Activated CD4-positive, alpha-beta memory T cell treated with anti-CD3 and anti-CD28 coated beads, Interleukin-2, amount 10 ng/mL, durations not matched to agents 7 days and 5 days (primary cell): ENCODE results near the gene PRKAB1. TPM values are rescaled to one million over a fixed set of nuclear protein-coding genes. Genes with fewer than 3 reads are reported as not detected.
A peak's percentile ranks its signal among the peaks of the same experiment; 100 is the strongest.
"Not testable (repeated sequence)": the region's sequence is repeated elsewhere in the genome, so short reads cannot be mapped to it uniquely, and the experiment has no call there.

ENCODE experiments used
- CTCF ChIA-PET: fragments of 350-600 bp; sonication (Branson Sonifier 250); formaldehyde crosslinking; loops from one replicate; lab custom pipeline; 2021; ENCODE audit warnings: antibody characterized with exemption, inconsistent platforms; lab: Charles Lee
- POLR2A ChIA-PET: fragments of 350-600 bp; sonication (Branson Sonifier 250); formaldehyde crosslinking; loops from one replicate; lab custom pipeline; 2021; ENCODE audit warnings: antibody characterized with exemption; lab: Charles Lee
- DNase-seq: peaks from one replicate; pipeline ENCODE4 v3.0.0-alpha.2; 2020
- H3K27ac Mint-ChIP-seq: one replicate; pipeline ENCODE4 v1.8.0; 2021; ENCODE audit warnings: mild to moderate bottlenecking, mixed read lengths
- H3K27me3 Mint-ChIP-seq: one replicate; pipeline ENCODE4 v1.8.0; 2021; ENCODE audit warnings: mixed read lengths
- H3K36me3 Mint-ChIP-seq: one replicate; pipeline ENCODE4 v1.8.0; 2021; ENCODE audit warnings: low read depth, mixed read lengths
- H3K4me1 Mint-ChIP-seq: one replicate; pipeline ENCODE4 v1.8.0; 2021; ENCODE audit warnings: mixed read lengths
- H3K4me3 Mint-ChIP-seq: one replicate; pipeline ENCODE4 v1.8.0; 2021; ENCODE audit warnings: mild to moderate bottlenecking, mixed read lengths
- H3K9me3 Mint-ChIP-seq: one replicate; pipeline ENCODE4 v1.8.0; 2021; ENCODE audit warnings: mixed read lengths
- total RNA-seq, 2 experiments: library from RNA; stranded (reverse); gene quantifications; one replicate each; pipeline ENCODE4 v1.2.3, GENCODE V29; 2021

The PRKAB1 gene, protein sequence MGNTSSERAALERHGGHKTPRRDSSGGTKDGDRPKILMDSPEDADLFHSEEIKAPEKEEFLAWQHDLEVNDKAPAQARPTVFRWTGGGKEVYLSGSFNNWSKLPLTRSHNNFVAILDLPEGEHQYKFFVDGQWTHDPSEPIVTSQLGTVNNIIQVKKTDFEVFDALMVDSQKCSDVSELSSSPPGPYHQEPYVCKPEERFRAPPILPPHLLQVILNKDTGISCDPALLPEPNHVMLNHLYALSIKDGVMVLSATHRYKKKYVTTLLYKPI
- 10 to 100 TPM; 37.5 to 39.8 TPM for total RNA-seq

DNA sequence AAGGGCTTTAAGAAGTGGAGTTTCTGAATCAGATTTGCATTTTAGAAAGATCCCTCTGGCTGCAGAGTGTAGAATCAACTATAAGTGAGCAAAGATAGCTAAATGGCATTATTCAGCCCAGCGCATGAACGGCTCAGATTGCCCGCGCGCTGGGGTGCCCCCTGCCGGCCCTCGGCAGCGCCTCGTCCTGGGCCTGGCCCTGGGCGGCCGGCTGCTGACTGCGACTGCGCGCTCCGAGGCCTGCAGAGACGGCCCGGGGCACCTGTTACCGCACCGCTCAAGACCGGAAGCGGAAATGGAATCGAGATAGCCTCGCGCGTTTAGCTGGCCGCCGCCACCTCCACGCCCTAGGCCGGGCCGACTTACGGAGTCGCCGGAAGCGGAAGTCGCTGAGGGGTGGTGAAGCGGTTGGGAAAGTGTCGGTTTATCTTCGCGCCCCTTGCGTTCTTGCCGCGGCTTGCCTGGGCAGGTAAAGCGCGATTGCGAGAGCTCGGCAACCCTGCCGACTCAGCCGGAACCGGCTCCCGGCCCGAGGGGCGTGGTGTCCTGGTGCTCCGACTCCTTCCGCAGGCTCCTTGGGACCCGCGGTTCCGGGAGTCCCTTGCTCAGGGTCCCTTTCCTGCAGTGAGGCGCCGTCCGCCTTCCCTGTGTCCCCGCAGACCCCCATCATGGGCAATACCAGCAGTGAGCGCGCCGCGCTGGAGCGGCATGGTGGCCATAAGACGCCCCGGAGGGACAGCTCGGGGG, at the start of gene PRKAB1:
Gene PRKAB1, plus strand, starts transcription at position 557 of the 747 bp plus-strand sequence. Its CDS starts 112 bp downstream, at position 669.
- H3K4me3 Mint-ChIP-seq, result peak within 1 kb of the TSS; percentile 91
- POLR2A ChIA-PET, result interaction anchor here (0.7 to 3.5 kb wide), 9 partner anchors 10 to 1292 kb away, joined by 3 to 26 read pairs (median 3); partner anchors contain the start of genes BICDL1 and RPLP0
- H3K36me3 Mint-ChIP-seq, result peaks cover 39% of the 10 kb centered on the region
- H3K27ac Mint-ChIP-seq, result peak within 1 kb of the TSS; percentile 93
- no peaks in the 10 kb centered on the region for H3K27me3 Mint-ChIP-seq
- CTCF ChIA-PET, result interaction anchor here (0.6 to 2.3 kb wide), 15 partner anchors 9 to 340 kb away, joined by 3 to 28 read pairs (median 3); no protein-coding TSS in a partner anchor
- peaks cover 56% of the 10 kb centered on the region for H3K4me1 Mint-ChIP-seq
- DNase-seq, result peak; percentile 98
- H3K9me3 Mint-ChIP-seq, result no peaks in the 10 kb centered on the region

DNA sequence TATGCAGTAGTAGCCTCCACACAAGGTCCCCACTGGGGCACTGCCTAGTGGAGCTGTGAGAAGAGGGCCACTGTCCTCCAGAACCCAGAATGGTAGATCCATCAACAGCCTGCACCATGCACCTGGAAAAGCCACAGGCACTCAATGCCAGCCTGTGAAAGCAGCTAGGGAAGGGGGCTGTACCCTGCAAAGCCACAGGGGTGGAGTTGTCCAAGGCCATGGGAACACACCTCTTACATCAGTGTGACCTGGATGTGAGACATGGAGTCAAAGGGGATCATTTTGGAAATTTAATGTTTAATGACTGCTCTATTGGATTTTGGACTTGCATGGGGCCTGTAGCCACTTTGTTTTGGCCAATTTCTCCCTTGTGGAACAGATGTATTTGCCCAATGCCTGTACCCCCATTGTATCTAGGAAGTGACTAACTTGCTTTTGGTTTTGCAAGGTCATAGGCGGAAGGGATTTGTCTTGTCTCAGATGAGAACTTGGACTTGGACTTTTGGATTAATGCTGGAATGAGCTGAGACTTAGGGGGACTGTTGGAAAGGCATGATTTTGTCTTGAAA, 49.5 kb upstream of the PRKAB1 start:
- POLR2A ChIA-PET, H3K36me3 Mint-ChIP-seq, DNase-seq, H3K4me3 Mint-ChIP-seq, H3K9me3 Mint-ChIP-seq, H3K4me1 Mint-ChIP-seq, H3K27ac Mint-ChIP-seq, CTCF ChIA-PET: not testable (repeated sequence)
- H3K27me3 Mint-ChIP-seq, result peaks cover 22% of the 10 kb centered on the region

DNA sequence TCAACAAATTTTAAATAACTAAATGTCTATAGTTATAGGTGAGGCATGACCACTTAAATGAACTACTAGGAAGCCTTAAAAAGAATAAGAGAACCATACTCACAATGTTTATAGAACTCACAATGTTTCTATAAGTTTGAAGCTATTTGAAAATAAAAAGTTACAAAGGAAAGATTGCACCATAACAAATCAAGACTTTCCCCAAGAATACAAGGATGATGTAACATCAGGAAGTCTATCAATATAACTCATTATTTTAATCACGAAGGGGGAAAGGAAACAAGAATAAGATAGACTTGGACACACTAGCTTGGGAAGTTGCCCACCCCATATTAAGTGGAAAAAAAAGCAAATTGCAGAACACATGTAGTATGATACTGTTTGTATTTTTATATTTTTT, 47.4 kb upstream of the PRKAB1 start:
- Mint-ChIP-seq H3K27me3 (peaks cover 27% of the 10 kb centered on the region), H3K27ac (no peak overlapping the region), H3K4me3 (no peak overlapping the region), H3K9me3 (peaks cover 6% of the 10 kb centered on the region), H3K36me3 (no peaks in the 10 kb centered on the region), H3K4me1 (no peaks in the 10 kb centered on the region)
- DNase-seq, result no peak
- POLR2A ChIA-PET, result no interaction called here
- CTCF ChIA-PET, result no interaction called here

DNA sequence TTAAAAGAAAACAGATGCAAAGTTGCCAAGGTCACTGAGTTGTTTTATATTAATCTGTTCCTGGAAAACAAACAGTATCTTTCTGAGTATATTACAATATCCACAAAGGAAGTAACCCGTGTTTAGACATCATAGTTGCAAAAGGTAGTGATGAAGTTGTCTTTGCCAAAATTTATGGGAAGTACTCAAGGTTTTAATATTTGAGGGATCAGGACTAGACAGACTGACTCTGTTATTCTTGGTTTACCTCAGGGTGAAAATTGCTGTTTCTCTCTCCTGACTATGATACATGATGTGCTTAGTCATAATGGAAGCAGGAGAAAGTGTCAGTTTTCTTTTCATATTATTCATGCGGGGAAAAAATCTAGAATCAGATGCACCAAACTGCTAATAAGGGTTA, 46.1 kb upstream of the PRKAB1 start:
- Mint-ChIP-seq H3K4me3 (no peak overlapping the region), H3K4me1 (no peaks in the 10 kb centered on the region), H3K27ac (no peak overlapping the region), H3K27me3 (peaks cover 32% of the 10 kb centered on the region), H3K9me3 (peaks cover 6% of the 10 kb centered on the region), H3K36me3 (no peaks in the 10 kb centered on the region)
- ChIA-PET CTCF (no interaction called here), POLR2A (no interaction called here)
- no peak for DNase-seq

DNA sequence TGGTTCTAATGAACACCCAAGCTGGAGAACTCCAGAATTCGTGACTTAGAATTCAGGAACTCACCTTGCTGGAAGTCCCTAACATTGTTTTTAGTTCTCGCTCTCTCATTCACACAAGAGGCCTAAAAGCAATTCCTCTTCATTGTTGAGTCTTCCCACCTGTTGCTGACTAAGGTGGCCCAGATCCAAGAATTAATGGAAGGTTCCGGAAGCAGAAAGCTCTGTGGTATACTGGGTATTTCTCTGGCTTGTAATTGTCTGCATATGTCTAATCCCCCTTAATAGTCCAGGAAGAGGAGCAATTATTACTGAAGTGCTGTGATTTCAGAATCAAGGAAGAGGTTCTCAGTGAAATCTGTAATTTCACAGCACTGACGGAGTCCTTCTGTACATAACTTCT, 43.0 kb upstream of the PRKAB1 start:
- no peak overlapping the region for H3K4me3 Mint-ChIP-seq
- ChIA-PET CTCF (no interaction called here), POLR2A (no interaction called here)
- no peaks in the 10 kb centered on the region for H3K36me3 Mint-ChIP-seq
- H3K27ac Mint-ChIP-seq, result no peak overlapping the region
- no peaks in the 10 kb centered on the region for H3K9me3 Mint-ChIP-seq
- H3K27me3 Mint-ChIP-seq, result peaks cover 33% of the 10 kb centered on the region
- no peaks in the 10 kb centered on the region for H3K4me1 Mint-ChIP-seq
- no peak for DNase-seq

DNA sequence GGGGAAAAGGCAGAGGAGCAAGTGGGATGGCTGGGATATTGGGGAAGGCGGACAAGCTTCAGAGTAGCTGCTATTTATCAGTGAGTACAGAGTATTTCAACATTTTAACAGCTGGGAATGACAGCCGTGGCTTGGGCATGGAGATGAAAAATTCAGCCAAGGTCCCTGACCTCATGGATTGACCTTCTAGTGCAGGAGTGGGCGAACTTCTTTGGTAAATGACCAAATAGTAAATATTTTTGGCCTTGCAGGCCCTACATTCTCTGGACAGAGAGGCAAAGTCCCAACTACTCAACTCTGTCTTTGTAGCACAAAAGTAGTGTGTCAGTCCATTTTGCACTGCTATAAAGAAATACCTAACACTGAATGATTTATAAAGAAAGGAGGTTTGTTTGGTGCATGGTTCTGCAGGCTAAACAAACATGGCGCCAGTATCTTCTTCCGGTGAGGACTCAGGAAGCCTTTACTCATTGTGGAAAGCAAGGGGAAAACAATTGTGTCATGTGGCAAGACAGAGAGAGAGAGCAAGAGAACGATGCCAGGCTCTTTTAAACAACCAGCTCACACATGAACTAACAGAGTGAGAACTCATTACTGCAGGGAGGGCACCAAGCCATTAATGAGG, 40.8 kb upstream of the PRKAB1 start:
- ChIA-PET POLR2A (no interaction called here), CTCF (no interaction called here)
- H3K4me3 Mint-ChIP-seq, result no peak overlapping the region
- no peak for DNase-seq
- no peaks in the 10 kb centered on the region for H3K9me3 Mint-ChIP-seq
- H3K36me3 Mint-ChIP-seq, result no peaks in the 10 kb centered on the region
- H3K27ac Mint-ChIP-seq, result no peak overlapping the region
- peaks cover 25% of the 10 kb centered on the region for H3K27me3 Mint-ChIP-seq
- H3K4me1 Mint-ChIP-seq, result no peaks in the 10 kb centered on the region

DNA sequence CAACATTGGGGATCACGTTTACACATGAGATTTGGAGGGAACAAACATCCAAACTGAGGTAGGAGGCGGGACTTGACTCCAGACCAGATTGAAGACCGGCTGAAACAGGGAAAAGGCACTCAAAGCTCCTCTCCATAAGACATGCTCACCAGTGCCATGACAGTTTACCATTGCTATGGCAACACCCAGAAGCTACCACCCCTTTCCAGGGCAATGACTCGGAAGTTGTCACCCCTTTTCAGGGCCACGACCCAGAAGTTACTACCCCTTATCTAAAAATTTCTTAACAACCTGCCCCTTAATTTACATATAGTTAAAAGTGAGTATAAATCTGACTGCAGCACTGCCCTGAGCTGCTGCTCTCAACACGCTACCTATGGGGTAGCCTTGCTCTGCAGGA, 40.2 kb upstream of the PRKAB1 start:
- CTCF ChIA-PET, result no interaction called here
- Mint-ChIP-seq H3K27me3 (peaks cover 24% of the 10 kb centered on the region), H3K36me3 (no peaks in the 10 kb centered on the region), H3K9me3 (no peaks in the 10 kb centered on the region), H3K4me3 (no peak overlapping the region), H3K27ac (no peak overlapping the region), H3K4me1 (no peaks in the 10 kb centered on the region)
- POLR2A ChIA-PET, result no interaction called here
- DNase-seq, result no peak

DNA sequence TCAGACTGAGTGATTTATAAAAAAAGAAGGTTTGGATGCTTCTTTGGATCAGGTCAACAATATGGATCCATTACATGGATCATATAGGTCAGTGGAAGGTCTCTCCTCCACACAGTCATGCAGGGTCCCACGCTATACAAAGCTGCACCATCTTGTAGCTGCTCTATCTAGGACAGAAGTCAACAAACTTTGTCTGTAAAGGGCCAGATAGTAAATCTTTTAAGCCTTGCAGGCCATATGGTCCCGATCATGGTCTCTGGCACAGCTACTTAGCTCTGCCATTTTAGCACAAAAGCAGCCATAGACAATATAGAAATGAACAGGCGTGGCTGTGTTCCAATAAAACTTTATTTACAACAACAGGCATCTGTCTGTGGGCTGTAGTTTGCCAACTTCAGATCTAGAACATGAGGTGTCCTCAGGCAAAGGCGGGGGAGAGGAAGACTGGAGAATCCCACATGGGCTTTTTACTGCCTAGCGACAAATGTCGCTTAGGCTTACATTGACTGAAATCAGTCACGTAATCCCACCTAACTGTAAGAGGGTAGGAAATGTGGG, 37.6 kb upstream of the PRKAB1 start:
- CTCF ChIA-PET, result no interaction called here

DNA sequence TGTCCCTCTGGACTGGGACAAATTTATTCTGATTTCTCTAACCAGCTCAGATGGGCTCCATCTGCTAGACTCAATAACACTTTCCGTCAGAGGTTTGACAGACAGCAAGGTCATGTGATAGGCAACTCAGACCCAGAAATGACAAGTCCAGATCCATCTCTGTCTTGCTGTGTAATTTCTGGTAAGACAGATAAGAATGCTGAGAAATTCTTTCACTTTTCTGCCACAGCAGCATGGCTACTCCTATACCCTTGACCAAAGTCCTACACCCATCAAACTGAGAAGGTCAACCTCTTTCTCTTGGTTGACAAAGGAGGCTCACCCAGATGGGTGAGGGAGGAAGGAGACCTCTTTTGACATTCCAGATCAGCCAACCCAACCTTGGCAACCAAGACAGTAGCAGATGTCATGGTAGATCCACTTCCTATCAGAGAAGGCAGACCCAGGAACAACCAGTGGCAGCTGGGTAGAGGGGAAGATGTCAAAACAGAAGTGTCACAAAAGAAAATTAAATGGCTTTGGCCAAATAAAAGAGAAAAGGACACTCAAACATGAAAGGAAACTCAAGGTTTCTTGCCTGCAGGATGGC, 36.9 kb upstream of the PRKAB1 start:
- H3K4me3 Mint-ChIP-seq, result no peak overlapping the region
- H3K27me3 Mint-ChIP-seq, result peaks cover 32% of the 10 kb centered on the region
- ChIA-PET POLR2A (no interaction called here), CTCF (no interaction called here)
- H3K4me1 Mint-ChIP-seq, result no peaks in the 10 kb centered on the region
- DNase-seq, result no peak
- no peaks in the 10 kb centered on the region for H3K36me3 Mint-ChIP-seq
- no peak overlapping the region for H3K27ac Mint-ChIP-seq
- H3K9me3 Mint-ChIP-seq, result no peaks in the 10 kb centered on the region

More for the DNA sequence above, 37.6 kb upstream of the PRKAB1 start:
- H3K9me3 Mint-ChIP-seq, result no peaks in the 10 kb centered on the region
- DNase-seq, result no peak
- H3K27me3 Mint-ChIP-seq, result peaks cover 26% of the 10 kb centered on the region
- POLR2A ChIA-PET, result no interaction called here
- no peaks in the 10 kb centered on the region for H3K4me1 Mint-ChIP-seq
- no peaks in the 10 kb centered on the region for H3K36me3 Mint-ChIP-seq
- no peak overlapping the region for H3K4me3 Mint-ChIP-seq
- H3K27ac Mint-ChIP-seq, result no peak overlapping the region

DNA sequence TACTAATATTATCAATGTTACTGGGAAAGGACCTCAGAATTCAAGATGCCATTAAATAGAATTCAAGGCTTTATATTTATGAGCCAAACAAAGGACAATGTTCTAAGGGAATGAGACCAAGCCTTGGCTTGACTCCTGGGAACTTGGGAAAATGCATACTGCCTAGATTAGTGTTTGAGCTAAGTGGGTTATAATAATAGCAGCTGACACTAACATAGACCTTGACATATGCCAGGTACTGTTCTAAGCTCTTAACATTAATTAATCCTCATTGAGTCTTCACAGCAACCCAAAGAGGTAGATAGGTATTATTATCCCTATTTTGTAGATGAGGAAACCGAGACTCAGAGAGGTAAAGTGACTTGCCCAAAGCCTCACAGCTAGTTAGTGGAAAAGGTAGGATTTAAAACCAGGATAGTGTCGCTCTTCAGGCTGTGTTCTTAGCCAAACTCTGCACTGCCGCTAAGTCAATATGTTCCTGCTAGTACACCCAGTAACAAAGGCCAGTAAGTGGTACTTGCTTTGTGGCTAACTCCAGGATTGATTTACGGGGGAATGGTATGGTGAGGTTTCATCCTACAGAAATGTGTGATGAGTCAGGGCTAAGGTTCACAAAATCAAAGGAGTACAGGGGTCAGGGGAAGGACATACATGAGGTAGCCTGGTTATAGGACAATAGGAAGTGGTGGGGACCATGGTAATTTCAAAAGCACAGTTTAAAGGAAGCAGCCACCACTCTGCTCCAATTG, 35.8 kb upstream of the PRKAB1 start:
- no peaks in the 10 kb centered on the region for H3K4me1 Mint-ChIP-seq
- no peaks in the 10 kb centered on the region for H3K9me3 Mint-ChIP-seq
- no peak overlapping the region for H3K4me3 Mint-ChIP-seq
- ChIA-PET CTCF (no interaction called here), POLR2A (no interaction called here)
- H3K27me3 Mint-ChIP-seq, result peaks cover 30% of the 10 kb centered on the region
- no peak overlapping the region for H3K27ac Mint-ChIP-seq
- no peaks in the 10 kb centered on the region for H3K36me3 Mint-ChIP-seq
- no peak for DNase-seq

DNA sequence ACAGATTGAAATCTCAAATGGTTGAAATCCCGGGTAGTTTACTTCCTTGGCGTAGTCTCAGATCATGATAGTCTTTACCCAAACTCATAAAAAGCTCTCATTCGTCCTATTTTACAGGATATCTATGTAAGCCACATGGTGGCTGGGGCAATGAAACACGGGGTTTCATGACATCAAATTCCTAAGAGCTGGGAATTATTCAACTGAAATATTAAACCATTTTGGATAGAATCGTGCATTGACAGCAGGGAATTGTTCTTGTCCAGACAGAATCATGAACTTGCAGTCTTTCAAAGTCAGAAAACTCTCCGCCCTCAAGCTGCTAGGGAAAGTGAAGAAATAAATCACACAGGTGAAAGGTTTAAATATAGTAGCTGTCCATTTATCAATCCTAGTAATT, 33.2 kb upstream of the PRKAB1 start:
- CTCF ChIA-PET, result interaction anchor here (0.7 to 0.9 kb wide), 2 partner anchors 8 to 12 kb away, joined by 3 read pairs; no protein-coding TSS in a partner anchor
- H3K36me3 Mint-ChIP-seq, result no peaks in the 10 kb centered on the region
- H3K9me3 Mint-ChIP-seq, result no peaks in the 10 kb centered on the region
- H3K27ac Mint-ChIP-seq, result no peak overlapping the region
- no peak overlapping the region for H3K4me3 Mint-ChIP-seq
- no peak for DNase-seq
- peaks cover 31% of the 10 kb centered on the region for H3K27me3 Mint-ChIP-seq
- H3K4me1 Mint-ChIP-seq, result no peaks in the 10 kb centered on the region
- POLR2A ChIA-PET, result no interaction called here

DNA sequence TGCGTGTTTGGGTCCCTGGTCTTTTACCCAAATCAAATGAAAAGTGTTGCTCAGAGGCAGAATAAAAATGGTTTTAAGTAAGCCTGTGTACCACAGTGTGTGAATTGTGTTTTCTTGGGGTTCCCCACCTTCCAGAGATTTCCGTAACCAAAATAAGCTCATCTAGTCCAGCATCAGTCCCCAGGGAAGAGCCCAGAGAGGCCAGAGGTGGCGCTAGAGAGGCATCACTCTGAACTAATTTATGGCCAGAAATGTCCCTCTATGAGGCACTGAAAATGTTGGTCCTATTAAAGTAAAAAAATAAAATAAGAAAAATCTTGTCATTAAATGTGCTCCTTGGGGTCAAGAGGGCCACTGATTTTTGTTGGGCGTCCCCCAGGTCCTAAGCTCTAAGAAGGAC, 24.9 kb upstream of the PRKAB1 start:
- Mint-ChIP-seq H3K9me3 (no peaks in the 10 kb centered on the region), H3K4me1 (no peaks in the 10 kb centered on the region), H3K36me3 (no peaks in the 10 kb centered on the region), H3K27ac (no peak overlapping the region), H3K4me3 (no peak overlapping the region), H3K27me3 (peaks cover 20% of the 10 kb centered on the region)
- POLR2A ChIA-PET, result no interaction called here
- no peak for DNase-seq
- CTCF ChIA-PET, result interaction anchor here (0.6 to 1.7 kb wide), 3 partner anchors 8 to 19 kb away, joined by 3 to 6 read pairs (median 3); no protein-coding TSS in a partner anchor
